Osteoblast (primary cell): Measurements from ENCODE around the gene RILP. TPM values are rescaled to one million over a fixed set of nuclear protein-coding genes. Genes with fewer than 3 reads are reported as not detected.

Source experiments
- DNase-seq: peaks from one replicate; pipeline ENCODE4 v3.0.0; 2011; ENCODE audit warnings: low spot score, mixed read lengths; ENCODE audit not compliant: insufficient read length; ENCODE audit errors: missing footprints
- H2AFZ ChIP-seq: 2 replicates; pipeline ENCODE4 v1.6.0; 2011; ENCODE audit warnings: mild to moderate bottlenecking, low read length
- H3K27ac ChIP-seq: 2 replicates; pipeline ENCODE4 v1.5.1; 2011; ENCODE audit warnings: mild to moderate bottlenecking, low read depth, low read length, moderate library complexity
- H3K27me3 ChIP-seq: 2 replicates; pipeline ENCODE4 v1.6.0; 2012; ENCODE audit warnings: mild to moderate bottlenecking, control low read depth, inconsistent platforms, low read length, moderate library complexity; ENCODE audit not compliant: insufficient read depth
- H3K36me3 ChIP-seq: 2 replicates; pipeline ENCODE4 v1.5.1; 2011; ENCODE audit warnings: mild to moderate bottlenecking, low read length, control low read depth, moderate library complexity; ENCODE audit not compliant: insufficient read depth
- H3K4me1 ChIP-seq: 2 replicates; pipeline ENCODE4 v1.5.1; 2011; ENCODE audit warnings: mild to moderate bottlenecking, low read length, control low read depth, moderate library complexity; ENCODE audit not compliant: insufficient read depth
- H3K4me2 ChIP-seq: 2 replicates; pipeline ENCODE4 v1.6.0; 2011; ENCODE audit warnings: mild to moderate bottlenecking, low read length; ENCODE audit not compliant: insufficient read depth
- H3K4me3 ChIP-seq: fragments of 200-600 bp; sonication (generic); 3 replicates; pipeline ENCODE4 v1.5.1; 2012; ENCODE audit warnings: mild to moderate bottlenecking, low read length, inconsistent platforms; ENCODE audit not compliant: insufficient read depth
- H3K79me2 ChIP-seq: 2 replicates; pipeline ENCODE4 v1.6.0; 2012; ENCODE audit warnings: mild to moderate bottlenecking, low read length, control low read depth, inconsistent platforms; ENCODE audit not compliant: insufficient read depth
- H3K9me3 ChIP-seq: 2 replicates; pipeline ENCODE4 v1.5.1; 2011; ENCODE audit warnings: low read depth, low read length, control low read depth
- H4K20me1 ChIP-seq: 2 replicates; pipeline ENCODE4 v1.6.0; 2012; ENCODE audit warnings: mild to moderate bottlenecking, low read length, control low read depth; ENCODE audit not compliant: insufficient read depth
- CTCF ChIP-seq: IDR thresholded peaks from 2 replicates; pipeline ENCODE4 v1.5.1; 2011; ENCODE audit warnings: mild to moderate bottlenecking, low read depth, low read length, moderate library complexity; ENCODE audit errors: extremely low read depth
- total RNA-seq: library from RNA; depleted of rRNA; stranded (reverse); fragments of >200 nt; gene quantifications from 2 replicates; pipeline ENCODE4 v1.2.3, GENCODE V29; 2012

RILP gene
- total RNA-seq, 1 donor, result 11.6 TPM

DNA sequence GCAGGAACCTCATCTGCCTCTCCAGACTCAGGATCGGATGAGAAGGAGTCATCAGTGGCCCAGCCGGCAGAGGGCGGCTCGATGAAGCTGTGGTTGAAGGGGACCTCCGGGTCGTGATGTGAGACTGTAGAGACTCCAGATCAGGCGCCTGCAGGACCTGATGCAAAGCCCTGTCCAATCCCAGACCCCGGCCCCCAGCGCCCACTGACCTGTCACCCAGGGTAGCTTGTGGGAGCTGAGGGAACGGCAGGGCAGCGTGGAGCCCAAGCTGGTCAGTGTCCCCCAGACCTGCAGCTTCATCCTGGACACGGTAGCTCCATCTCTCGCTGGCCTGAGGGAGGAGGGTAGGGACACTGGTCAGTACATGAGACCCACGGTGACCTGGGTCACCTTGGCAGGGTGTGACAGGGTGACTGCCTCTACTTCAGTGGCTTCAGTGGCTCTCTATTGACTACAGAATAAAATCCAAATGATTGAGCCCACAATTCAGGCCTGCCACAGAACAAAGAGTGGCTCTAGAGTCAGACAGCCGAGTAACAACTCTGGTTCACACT, 12.9 kb downstream of the RILP start:
- no peak for TF ChIP-seq CTCF
- no peak overlapping the region for H3K27ac ChIP-seq

GRCh38 chr17:1635675-1636465, 13.8 kb downstream of the RILP start:
- H3K79me2 ChIP-seq, result no peaks in the 10 kb centered on the region
- H4K20me1 ChIP-seq, result no peaks in the 10 kb centered on the region
- no peak overlapping the region for H2AFZ ChIP-seq
- H3K36me3 ChIP-seq, result no peaks in the 10 kb centered on the region
- H3K4me1 ChIP-seq, result no peaks in the 10 kb centered on the region
- H3K27me3 ChIP-seq, result no peaks in the 10 kb centered on the region
- H3K9me3 ChIP-seq, result no peaks in the 10 kb centered on the region
- no peak overlapping the region for H3K4me2 ChIP-seq
- no peak for TF ChIP-seq CTCF
- no peak overlapping the region for H3K4me3 ChIP-seq
- peak; percentile 79 for DNase-seq
- H3K27ac ChIP-seq, result no peak overlapping the region

More for the DNA sequence above, 12.9 kb downstream of the RILP start:
- Histone ChIP-seq H3K79me2 (no peaks in the 10 kb centered on the region), H3K4me1 (no peaks in the 10 kb centered on the region), H3K9me3 (no peaks in the 10 kb centered on the region), H3K36me3 (no peaks in the 10 kb centered on the region), H3K4me2 (no peak overlapping the region), H4K20me1 (no peaks in the 10 kb centered on the region), H3K27me3 (no peaks in the 10 kb centered on the region), H3K4me3 (no peak overlapping the region), H2AFZ (no peak overlapping the region)
- DNase-seq, result peak; percentile 51

DNA sequence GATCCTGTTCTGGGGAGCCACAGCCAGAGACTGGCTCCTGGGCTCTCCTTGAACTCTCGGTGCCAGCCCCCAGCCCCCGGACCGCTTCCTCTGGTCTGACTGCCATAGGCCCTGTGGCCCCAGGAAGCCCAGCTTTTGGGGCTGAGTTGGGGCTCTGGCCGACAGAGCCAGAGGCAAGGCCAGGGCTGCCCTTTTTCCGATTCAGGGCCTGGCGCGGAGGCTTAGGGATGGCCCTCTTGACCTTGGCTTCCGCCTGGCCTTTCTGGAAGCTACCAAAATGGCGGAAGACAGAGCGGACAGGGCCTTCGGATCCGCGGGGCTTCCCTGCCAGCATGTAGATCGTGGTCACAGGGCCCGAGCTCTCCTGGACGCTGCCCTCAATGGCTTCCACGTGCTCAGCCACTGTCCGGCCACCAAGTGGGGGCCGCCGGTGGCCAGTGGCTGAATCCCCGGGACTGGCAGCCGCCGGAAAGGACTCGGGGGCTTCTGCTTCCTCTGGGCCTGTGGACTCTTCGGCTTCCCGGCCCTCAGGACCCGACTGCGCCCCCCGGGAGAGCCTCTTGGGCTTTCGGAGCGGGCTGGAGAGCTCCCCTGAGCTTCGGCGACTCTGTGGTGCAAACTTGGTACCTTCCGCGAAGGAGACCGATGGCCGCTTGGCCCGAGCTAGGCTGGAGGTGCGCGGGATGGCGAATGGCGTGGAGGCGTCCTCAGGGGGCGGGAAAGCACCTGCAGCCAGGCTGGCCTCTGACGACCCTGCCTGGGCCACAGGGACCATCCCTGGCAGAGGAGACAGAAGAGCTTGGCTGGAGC, 14.6 kb downstream of the RILP start:
- Histone ChIP-seq H3K79me2 (no peaks in the 10 kb centered on the region), H4K20me1 (no peaks in the 10 kb centered on the region), H3K4me3 (no peak overlapping the region), H3K4me2 (no peak overlapping the region), H2AFZ (no peak overlapping the region), H3K27ac (no peak overlapping the region), H3K36me3 (no peaks in the 10 kb centered on the region), H3K27me3 (no peaks in the 10 kb centered on the region), H3K4me1 (peaks cover 1% of the 10 kb centered on the region), H3K9me3 (no peaks in the 10 kb centered on the region)
- TF ChIP-seq CTCF, result no peak
- peak; percentile 61 for DNase-seq

DNA sequence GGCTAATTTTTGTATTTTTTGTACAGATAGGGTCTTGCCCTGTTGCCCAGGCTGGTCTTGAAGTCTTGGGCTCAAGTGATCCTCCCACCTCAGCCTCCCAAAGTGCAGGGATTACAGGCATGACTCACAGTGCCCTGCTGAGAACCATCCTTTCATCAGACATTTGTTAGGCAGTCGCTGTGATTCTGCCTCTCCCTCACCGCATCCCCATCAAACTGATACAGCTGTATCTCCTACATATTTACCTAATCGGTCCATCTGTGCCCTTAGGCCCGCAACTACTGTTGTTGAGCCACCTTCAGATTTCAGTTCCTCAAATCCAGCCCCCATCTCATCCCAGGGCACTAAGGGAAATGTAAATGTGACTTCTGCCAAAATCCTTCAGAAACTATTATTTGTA, 19.0 kb downstream of the RILP start:
- H3K36me3 ChIP-seq, result no peaks in the 10 kb centered on the region
- peaks cover 3% of the 10 kb centered on the region for H3K79me2 ChIP-seq
- no peak overlapping the region for H3K4me2 ChIP-seq

More for the DNA sequence above, 19.0 kb downstream of the RILP start:
- Histone ChIP-seq H3K4me1 (peaks cover 19% of the 10 kb centered on the region), H3K27ac (no peak overlapping the region), H3K4me3 (no peak overlapping the region), H3K9me3 (no peaks in the 10 kb centered on the region), H4K20me1 (peaks cover 13% of the 10 kb centered on the region), H3K27me3 (no peaks in the 10 kb centered on the region), H2AFZ (no peak overlapping the region)
- DNase-seq, result peak; percentile 45
- TF ChIP-seq CTCF, result no peak
